GM18951 (cell line): ENCODE results near the gene ADGRG4.

Experiments
- POLR2A ChIP-seq: IDR thresholded peaks from 4 replicates; pipeline ENCODE4 v1.6.1; 2011; ENCODE audit warnings: mild to moderate bottlenecking; ENCODE audit not compliant: insufficient read length, insufficient read depth; ENCODE audit errors: extremely low read depth
- in situ Hi-C: fragments of 300-500 bp; cut with MboI; formaldehyde crosslinking; loops from one replicate; pipeline ENCODE4 v1.12.0; 2022; ENCODE audit warnings: low sequenced_read_pairs, mixed read lengths, inconsistent platforms; ENCODE audit not compliant: unreplicated experiment

The ADGRG4 gene

GRCh38 chrX:136380010-136380769 lies 79.4 kb downstream of the ADGRG4 start:
- no peak for TF ChIP-seq POLR2A
- in situ Hi-C loops = no loop called here

- TF ChIP-seq POLR2A = no peak
- in situ Hi-C loops = no loop called here
These were observed 85.4 kb downstream of the ADGRG4 start for GRCh38 chrX:136386173-136386572.

GRCh38 chrX:136386826-136387225 lies 86.1 kb downstream of the ADGRG4 start:
- no peak for TF ChIP-seq POLR2A
- in situ Hi-C loops = no loop called here

- in situ Hi-C loops = no loop called here
- no peak for TF ChIP-seq POLR2A
These were observed 87.3 kb downstream of the ADGRG4 start for GRCh38 chrX:136387951-136388502.

GRCh38 chrX:136390921-136391320 lies 90.2 kb downstream of the ADGRG4 start:
- no peak for TF ChIP-seq POLR2A
- in situ Hi-C loops = no loop called here

GRCh38 chrX:136395271-136395670 lies 94.5 kb downstream of the ADGRG4 start:
- in situ Hi-C loops = no loop called here

GRCh38 chrX:136397001-136397400 lies 96.2 kb downstream of the ADGRG4 start:
- in situ Hi-C loops = no loop called here
- TF ChIP-seq POLR2A = no peak

More at GRCh38 chrX:136395271-136395670, 94.5 kb downstream of the ADGRG4 start:
- TF ChIP-seq POLR2A = no peak

- TF ChIP-seq POLR2A = no peak
- in situ Hi-C loops = no loop called here
These were observed 104.4 kb downstream of the ADGRG4 start for GRCh38 chrX:136405126-136405525.

- TF ChIP-seq POLR2A = no peak
- in situ Hi-C loops = no loop called here
These were observed 117.0 kb downstream of the ADGRG4 start for GRCh38 chrX:136417806-136418205.

- in situ Hi-C loops = no loop called here
- no peak for TF ChIP-seq POLR2A
These were observed 120.6 kb downstream of the ADGRG4 start for GRCh38 chrX:136421338-136421737.

- no peak for TF ChIP-seq POLR2A
- in situ Hi-C loops = no loop called here
These were observed 123.0 kb downstream of the ADGRG4 start for GRCh38 chrX:136423724-136424123.

GRCh38 chrX:136425996-136426395 lies 125.2 kb downstream of the ADGRG4 start:
- in situ Hi-C loops = no loop called here
- no peak for TF ChIP-seq POLR2A

GRCh38 chrX:136431625-136432024 lies 130.9 kb downstream of the ADGRG4 start:
- in situ Hi-C loops = no loop called here

GRCh38 chrX:136437774-136438173 lies 137.0 kb downstream of the ADGRG4 start:
- in situ Hi-C loops = no loop called here
- TF ChIP-seq POLR2A = no peak

More at GRCh38 chrX:136431625-136432024, 130.9 kb downstream of the ADGRG4 start:
- no peak for TF ChIP-seq POLR2A
